HG03066 (cell line): ENCODE results near the gene HMGXB3.
A peak's percentile ranks its signal among the peaks of the same experiment; 100 is the strongest.

Experiments
- ATAC-seq: cut with Tn5 transposase; IDR thresholded peaks from one replicate; pipeline ENCODE4 v1.9.1; 2021; ENCODE audit warnings: low read depth; ENCODE audit not compliant: unreplicated experiment

Gene HMGXB3

DNA sequence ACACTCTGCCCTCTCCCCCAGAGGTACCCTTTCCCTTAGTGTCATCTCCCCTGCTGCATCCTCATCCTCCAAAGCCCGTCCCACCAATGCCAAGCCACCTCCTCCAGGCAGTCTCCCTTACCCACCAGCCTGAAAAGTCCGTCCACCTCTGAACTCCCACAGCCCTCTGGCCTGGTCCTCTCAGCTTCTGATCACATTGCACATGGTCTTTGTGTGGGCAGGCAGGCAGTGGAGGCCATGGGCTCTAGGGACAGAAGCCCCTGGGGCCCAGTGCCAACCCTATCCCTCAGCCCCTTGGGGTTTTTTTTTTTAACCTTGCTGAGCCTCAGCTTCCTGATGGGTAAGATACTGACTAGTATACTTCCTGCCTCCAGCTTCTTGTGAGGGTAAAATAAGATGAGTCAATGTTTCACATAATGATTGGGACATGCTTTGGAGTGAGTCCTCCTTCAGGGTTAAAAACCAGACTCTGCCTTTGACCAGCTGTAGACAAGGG lies 66.4 kb downstream of the HMGXB3 start:
- ATAC-seq = no peak

DNA sequence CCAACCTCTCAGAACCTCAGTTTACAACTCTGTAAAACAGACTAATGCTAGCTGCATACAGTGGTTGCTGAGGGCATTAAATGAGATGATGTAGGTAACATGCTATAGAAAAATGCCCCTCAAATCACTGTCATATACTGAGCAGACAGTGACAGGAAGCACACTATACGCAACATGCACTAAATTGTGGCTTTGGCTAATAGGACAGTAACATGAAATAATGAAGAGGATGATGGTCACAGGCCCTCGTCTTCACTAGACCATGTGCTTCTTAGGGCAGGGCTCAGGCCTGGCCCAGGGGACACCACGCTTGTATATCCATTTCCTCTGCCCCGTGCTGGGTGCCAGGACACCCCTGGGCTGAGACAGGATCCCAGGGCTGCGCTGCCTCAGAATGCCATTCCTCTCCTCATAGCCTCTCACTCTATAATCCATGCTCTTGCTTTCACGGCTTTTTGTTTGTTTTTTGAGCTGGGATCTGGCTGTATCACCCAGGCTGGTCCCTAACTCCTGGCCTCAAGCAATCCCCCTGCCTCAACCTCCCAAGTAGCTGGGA lies 66.9 kb downstream of the HMGXB3 start:
- ATAC-seq = no peak

DNA sequence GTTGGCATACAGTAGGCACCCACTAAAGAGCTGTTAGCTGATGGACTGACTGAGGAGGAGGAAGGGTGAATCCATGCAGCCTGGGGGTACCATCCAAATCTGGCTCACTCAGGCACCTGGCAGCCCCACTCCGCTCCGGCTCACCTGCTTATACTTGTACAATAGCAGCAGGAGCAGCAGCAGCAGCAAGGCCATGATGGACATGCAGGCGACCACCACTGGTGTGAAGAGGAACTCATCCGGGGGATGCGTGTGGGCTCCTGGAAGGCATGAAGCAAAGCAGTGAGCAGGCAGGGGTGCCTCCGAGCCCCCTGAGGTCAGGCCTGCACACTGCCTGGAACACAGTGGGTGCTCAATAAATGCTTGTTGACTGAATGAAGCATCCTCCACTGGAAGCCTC lies 67.5 kb downstream of the HMGXB3 start:
- ATAC-seq = no peak

DNA sequence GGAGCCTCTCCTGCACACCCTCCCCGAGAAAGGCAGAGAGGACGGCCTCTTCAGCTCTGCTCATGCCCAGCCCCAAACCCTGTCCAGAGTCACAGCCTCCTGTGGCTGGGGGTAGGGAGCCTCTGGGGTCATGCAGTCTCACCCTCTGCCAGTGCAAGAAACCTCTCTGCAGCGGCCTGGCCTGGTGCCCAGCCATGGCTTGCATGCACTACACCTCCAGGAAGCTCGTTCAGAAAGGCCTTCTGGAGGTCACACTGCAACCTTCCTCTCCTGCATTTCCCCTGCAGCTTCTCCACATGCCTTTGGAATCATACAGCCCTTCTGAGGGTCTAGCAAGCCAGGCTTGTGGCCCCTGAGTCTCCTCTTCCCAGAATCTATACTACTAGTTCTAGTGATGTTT lies 67.9 kb downstream of the HMGXB3 start:
- ATAC-seq = no peak

DNA sequence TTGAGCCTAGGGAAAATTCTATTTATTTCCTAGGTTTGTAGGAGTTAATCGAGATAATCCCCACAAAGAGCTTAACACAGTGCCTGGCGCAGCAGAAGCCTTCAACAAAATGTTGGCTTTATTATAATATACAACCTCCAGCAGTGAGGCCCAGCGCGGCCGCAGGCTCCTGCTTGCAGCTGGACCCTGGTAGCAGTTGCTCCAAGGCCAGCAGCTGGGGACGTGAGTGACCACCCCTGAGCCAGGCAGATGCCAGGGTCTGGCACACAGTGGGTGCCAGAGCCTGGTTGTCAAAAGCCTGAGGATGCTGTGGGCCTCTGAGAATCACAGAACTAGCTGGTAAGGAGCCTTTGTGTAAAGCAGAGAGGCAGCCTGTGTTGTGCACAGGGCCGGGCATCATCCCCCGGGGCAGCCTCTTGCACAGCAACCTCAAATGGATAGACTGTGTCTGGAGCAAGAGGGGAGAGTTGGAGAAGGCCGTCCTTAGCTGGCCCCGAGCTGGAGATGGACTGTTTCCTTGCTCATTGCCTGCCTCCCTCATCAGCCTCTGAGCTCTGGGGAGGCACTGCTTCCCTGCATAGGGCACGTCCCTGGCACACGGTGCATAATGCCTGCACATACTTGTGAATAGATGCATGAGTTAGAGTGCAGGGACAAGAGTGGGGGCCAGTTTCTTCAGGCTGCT lies 68.6 kb downstream of the HMGXB3 start:
- no peak for ATAC-seq

DNA sequence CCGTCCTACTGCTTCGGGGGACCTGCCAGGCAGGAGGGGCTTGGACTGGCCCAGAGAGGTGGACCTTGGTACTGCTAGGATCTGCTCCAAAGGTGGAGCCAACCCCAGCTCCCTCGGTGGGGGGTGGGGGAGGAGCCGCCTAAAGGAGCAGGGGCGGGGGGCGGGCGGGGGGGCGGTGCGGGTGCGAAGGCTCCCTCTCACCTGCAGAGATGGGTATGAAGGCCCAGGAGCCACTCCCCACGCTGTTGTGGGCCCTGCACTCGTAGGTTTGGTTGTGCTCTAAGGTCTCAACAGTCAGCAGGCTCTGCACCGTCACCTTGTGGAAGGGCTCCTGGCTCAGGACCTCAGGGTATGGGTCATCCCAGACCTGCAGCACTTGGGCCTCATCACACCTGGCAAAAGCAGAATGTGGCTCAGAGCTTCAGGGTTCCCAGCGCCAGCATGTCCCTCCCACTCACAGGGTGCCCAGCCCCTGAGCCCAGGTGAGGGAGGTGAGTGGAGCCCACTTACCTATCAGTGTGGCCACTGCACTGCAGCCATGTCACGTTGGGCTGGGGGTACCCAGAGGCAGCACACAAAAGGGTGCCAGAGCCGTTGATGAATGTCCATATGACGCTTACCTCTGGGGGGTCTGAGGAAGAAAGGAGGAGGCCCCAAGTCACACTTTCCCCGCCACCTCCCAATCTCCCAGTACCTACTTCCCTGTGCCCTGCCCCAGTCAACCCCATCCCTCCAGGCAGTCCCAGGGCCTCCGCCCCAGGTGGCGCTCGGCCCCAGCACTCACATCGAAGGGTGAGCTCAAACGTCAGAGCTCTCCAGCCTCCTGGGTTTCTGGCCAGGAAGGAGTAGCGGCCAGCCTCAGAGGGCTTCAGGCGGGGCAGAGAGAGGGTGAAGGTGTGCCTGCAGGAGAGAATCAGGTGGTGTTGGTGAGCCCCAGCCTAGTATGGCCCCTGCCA lies 69.4 kb downstream of the HMGXB3 start:
- no peak for ATAC-seq

DNA sequence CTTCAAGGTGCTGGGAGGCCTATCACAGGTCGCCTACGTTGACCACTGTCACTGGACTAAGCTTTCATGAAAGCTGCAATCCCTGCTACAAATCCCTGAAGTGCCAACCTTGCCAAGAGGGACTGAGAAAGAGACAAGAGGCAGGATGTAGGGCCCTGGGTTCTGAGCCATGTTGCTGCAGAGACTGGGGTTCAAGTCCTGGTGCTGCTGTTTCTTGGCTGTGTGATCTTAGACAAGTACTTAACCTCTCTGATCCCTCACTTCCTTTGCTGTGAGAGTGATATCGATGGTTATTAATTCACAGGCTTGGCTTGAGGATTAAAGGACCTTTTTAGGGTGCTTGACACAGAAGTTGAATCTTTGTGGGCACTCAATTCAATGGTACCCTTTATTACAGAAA lies 70.3 kb downstream of the HMGXB3 start:
- ATAC-seq = no peak

DNA sequence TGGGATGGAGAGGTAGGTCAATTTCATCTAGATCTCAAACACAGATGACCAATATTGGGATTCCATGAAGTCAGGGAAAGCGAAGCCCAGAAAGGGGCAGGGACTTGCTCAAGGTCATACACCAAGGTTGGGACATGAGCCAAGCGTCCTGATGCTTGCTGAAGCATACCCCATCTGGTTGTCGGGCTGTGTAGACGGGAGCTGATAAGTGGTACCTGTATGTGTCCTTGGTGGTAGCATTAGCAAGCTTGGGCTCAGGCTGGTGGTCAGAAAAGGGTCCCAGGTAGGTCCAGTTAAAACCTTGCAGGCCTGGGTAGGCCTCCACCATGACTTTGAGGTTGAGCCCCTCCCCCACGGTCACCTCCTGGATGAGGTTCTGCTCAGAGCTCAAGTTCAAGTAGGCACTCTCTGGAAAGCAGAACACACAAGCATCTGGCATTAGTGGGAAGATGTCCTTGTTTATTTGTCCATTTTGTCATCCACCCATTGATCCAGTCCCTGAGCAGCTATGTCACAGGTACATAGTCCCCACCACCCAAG lies 72.6 kb downstream of the HMGXB3 start:
- no peak for ATAC-seq

DNA sequence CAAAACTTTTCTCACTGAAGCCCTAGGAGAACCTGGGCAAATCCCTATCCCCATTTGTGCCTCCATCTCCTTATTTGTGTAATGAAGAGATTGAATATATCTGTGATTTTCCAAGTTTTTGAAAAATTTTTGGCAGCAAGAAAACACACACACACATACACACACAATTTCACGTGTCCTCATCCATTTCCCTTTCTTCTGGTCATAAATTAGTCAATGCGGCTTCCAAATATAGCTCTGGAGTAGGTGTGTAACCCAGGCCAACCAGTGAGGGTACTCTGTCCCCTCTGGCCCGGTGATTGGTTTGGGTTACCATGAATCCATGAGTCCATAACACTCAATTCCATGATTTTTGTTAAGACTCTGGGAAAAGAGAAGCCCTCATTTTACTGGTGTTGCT lies 73.1 kb downstream of the HMGXB3 start:
- no peak for ATAC-seq

DNA sequence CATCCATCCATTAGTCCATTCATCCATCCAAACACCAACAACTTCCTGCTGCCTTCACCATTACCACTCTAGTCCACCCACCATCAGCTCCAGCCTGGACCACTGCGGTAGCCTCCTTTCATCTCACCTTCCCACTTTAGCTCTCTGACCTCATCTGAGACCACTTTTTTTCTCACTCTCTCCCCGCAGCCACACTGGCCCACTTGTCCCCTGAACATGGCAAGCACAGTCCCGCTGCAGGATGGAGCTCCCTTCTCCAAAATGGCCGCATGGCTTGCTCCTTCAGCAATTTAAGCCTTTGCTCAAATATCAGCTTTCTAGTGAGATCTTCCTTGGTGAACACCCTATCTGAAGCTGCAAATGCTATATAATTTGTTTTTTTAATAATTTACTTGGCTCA lies 74.7 kb downstream of the HMGXB3 start:
- no peak for ATAC-seq

DNA sequence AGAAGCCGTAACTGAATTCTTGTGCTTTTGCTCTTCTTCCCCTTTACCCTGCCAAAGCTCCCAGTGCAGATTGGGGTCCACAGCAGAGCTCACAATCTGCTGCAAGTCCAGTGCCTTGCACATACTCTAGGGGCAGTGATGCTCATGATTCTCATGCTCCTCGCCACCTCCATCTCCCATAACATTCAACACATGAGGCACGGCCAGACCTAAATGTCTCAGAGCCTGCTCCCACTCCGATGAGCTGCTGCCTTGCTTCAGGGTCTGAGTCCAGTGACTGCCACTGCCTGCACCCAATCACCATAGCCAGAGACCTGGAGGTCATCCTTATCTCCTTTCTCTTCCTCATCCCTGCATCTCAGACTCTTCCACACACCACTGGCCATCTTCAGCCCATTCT lies 75.3 kb downstream of the HMGXB3 start:
- ATAC-seq = no peak

DNA sequence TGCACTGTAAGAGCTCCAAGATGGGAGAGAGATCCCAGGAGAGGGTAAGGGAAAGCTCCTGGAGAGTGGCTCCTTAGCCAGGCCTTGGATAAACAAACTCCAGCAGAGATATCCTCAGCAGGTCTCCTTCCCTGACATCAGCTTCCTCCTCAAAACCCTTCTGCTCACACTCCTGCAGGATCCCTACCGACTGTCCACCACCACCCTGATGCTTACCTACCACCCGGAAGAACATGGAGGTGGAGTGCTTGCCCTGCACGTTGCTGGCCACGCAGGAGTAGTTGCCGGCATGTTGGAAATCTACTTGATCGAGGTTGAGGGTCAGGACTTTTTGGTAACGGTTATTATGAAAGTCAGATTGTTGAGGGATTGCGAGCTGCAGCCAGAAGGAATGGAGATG lies 76.5 kb downstream of the HMGXB3 start:
- ATAC-seq = no peak

DNA sequence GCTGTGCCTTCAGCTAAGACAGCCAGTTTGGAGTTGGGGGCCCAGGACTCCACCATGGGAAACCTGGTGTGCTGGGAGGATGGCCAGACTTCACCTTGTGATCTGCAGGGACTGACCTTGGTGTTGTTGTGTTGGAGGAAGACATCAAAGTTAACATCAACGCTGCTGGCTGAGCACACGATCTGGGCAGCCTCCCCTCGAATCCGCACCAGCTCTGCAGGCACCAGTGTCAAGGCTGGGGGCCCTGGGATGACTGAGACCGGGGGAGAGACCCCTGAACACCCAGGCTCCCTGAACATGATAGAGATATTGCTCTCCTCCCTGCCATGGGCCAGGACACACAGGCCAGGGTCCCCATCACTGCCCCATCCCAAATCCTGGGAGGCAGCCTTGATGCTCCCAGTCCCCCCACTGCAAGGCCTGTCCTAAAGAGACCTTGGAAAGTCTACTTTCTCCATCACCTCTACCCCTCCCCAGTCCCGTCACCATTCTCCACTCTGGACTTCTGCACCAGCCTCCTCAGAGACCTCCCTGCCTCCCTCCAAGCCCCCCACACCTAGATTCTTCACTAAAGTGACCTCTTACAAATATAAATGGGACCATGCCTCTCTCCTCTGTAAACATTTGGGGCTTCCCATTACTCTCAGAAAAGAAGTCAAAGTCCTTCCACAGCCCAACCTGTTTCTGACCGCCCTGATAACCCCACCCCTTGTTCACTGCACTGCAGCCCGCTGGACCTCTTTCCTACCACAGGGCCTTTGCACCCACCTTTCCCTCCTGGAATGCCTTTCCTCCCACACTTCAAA lies 77.7 kb downstream of the HMGXB3 start:
- no peak for ATAC-seq

DNA sequence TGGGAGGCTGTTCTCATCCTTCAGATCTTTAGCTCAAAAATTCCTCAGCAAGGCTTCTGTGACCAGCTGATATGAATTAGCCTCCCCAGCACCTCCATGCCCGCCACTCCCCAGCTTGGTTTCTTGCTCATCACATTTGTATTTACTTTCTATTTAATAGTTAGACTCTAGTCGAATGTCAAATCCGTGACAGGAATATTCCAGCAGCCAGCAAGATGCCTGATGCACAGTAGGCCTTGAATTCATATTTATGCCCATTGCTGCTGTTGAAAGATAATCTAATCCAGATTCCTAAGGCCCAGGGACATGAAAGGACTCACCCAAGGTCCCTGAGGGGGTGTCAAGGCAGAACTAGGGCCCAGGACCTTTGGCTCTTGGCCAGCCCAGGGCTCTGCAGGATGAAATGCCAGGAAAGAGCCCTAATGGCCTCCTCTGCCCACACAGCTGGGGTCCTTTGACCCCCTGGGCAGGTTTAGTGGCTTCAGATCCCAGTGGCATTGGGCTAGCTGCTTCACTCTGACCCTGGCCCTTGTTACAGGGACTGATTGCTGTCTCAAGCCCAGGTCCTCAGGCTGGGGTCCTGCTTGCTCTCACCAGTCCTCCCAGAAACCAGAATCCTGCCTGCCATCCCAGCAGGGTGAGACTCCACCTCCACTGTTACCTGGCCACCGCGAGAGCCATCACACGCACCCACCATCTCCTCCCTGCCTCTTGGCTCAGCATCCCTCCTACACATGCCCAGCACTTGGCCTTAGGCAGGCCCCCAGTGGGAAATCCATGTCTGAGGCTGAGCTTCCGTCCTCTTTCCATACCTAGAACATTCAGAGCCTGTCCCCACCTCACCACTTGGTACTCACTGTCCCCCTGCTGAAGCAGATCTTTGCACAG lies 78.5 kb downstream of the HMGXB3 start:
- ATAC-seq = no peak

DNA sequence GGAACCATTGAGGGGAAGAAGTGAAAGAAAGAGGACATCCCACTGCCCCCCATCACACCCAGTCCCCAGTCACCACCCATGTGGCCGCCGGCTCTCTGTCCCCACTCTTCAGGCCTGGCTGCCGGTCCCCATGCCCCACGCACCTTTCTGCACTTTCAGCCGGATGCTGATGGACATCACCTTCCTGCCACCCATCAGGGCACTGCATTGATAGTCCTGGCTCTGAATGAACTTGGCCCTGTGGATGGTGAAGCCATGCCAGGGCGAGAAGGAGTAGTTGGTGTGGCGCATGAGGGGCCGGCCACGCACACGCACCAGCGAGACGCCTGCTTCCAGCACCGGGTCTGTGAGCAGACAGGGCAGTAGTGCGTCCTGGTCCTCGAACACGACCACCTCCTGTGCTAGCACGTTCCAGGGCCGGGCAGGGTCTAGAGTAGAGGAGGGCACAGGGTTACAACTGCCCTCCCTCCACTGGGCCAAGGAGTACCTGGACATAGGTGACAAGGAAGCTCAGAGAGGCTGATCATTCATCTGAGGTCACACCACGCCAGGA lies 79.4 kb downstream of the HMGXB3 start:
- no peak for ATAC-seq

DNA sequence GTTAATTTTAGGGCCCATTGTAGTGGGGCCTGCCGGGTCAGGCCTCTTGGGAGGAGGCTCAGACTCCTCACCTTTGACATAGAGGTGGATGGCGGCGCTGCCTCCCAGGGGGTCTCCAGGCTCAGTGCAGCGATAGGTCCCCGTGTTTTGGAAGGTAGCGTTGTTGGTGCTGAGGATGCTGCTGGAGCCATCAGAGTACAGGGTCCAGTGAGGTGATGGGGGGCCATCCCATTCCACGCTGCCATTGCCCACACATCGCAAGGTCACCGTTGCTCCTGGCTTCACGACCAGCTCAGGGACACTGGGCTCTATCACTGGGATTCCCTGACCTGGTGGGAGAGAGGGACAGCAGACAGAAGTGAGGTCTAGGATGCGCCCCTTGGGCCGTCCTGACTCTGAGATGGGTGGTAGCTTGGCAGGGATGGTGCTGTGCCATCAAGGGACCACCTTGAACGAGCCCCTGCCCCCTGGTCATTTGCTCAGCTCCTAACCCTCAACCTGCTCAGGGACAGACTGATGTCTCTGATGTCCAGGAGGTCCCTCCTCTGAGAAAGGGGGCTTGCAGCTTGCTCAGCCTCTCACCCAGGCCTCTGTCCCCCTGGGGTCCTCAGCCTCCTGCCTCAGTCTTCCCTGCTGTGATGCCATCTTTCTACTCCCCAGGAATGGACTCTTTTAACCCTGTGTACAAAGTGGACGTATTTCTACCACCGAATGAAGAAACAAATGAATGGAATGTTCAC lies 80.3 kb downstream of the HMGXB3 start:
- ATAC-seq = no peak

DNA sequence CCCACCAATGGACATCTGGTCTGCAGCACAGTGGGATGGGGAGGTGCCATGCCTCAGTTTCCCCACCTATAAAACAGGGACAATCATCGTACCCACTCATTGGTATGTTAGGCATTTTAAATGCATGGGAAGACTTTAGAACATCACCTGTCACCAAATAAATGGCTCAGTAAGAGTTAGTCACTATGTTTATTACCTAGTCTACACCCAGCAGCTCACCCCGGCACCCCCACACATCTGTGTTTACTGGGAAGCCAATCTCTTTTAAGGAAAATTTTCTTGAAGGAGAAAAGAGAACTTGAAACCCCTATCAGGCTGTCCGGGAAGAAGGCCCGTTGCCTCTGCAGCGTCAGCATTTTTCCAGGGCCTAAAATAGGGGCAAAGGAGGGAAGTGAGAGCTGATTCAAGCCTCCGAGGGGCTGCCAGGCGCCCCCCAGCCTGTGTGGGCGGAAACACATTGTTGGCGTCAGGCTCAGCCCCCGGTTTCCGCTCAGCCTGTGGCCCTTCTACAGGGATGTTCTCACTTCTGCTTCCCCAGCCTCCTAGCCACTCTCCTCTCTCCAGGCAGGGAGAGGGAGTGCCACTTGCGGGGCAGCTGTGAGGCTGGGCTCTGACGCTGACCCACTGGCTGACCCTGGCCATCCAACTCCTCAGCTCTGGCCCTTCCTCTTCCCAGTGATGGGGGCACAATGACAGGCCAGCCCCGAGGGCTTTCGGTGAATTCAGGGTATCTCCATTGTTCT lies 81.2 kb downstream of the HMGXB3 start:
- ATAC-seq = peak; percentile 89

DNA sequence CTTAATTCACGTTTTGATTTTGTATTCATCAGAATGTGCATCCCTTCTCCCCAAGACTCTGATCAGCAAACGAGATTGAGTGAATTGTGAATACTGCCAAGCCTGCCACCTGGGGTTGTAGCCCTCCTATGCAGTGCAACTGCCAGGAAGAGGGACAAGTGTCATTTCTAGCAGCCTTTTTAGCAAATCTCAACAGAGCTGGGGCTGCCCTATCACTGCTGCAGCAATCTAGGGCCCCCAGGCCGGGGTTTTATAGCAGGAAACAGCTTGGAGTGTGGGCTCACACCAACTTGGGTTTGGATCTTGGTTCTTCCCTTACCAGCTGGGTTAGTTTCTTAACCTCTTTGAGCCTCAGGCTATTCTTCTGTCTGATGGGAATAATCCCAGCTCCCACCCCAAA lies 81.8 kb downstream of the HMGXB3 start:
- no peak for ATAC-seq
